ENCODE results near the gene AFTPH.

DNA sequence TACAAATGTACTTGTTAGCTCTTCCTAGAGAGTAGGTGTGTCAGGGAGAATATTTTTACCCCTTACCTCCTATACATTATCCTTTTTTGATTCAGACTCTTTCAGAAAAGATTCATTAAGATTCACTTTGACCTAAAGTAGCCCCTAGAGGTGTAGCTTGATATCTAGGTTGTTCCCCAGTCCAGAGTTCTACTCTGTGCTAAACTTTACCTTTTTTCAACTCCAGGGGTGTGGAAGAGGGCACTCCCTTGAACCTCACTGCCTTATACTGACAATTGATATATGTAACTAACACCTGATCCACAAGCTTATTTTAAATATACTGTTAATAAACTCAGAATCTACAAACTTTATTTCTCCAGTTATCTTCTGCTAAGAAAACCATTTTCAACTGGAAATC lies 30.0 kb downstream of the AFTPH start:
- TF ChIP-seq, protein P1, sequence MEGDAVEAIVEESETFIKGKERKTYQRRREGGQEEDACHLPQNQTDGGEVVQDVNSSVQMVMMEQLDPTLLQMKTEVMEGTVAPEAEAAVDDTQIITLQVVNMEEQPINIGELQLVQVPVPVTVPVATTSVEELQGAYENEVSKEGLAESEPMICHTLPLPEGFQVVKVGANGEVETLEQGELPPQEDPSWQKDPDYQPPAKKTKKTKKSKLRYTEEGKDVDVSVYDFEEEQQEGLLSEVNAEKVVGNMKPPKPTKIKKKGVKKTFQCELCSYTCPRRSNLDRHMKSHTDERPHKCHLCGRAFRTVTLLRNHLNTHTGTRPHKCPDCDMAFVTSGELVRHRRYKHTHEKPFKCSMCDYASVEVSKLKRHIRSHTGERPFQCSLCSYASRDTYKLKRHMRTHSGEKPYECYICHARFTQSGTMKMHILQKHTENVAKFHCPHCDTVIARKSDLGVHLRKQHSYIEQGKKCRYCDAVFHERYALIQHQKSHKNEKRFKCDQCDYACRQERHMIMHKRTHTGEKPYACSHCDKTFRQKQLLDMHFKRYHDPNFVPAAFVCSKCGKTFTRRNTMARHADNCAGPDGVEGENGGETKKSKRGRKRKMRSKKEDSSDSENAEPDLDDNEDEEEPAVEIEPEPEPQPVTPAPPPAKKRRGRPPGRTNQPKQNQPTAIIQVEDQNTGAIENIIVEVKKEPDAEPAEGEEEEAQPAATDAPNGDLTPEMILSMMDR (IDR thresholded peaks at IDR 0.05; ENCODE audit: low read depth, low read length, poor library complexity, severe bottlenecking): no peak
- no peak for TF ChIP-seq EZH2phosphoT487 (IDR thresholded peaks at IDR 0.05; ENCODE audit: borderline replicate concordance, low read length)
